OCI-LY7 (cell line): ENCODE measurements around the gene MAVS.

Source experiments
- CTCF ChIP-seq: fragments of 200-600 bp; sonication (generic); conservative IDR thresholded peaks from 2 replicates; pipeline ENCODE4 v1.5.1; 2014; ENCODE audit warnings: mild to moderate bottlenecking, antibody characterized with exemption, low read length, moderate library complexity, mixed read lengths
- EZH2phosphoT487 ChIP-seq: fragments of 200-600 bp; sonication (generic); IDR thresholded peaks from 2 replicates; pipeline ENCODE4 v1.6.1; 2018; ENCODE audit warnings: low read depth, borderline replicate concordance, mild to moderate bottlenecking, mixed run types, antibody characterized with exemption, low read length, moderate library complexity, mixed read lengths

- no peak for TF ChIP-seq CTCF
- no peak for TF ChIP-seq EZH2phosphoT487
Observed at GRCh38 chr20:3808544-3808943, 38.1 kb upstream of the MAVS start.
